ENCODE data around the gene CHDH.

CHDH gene

DNA sequence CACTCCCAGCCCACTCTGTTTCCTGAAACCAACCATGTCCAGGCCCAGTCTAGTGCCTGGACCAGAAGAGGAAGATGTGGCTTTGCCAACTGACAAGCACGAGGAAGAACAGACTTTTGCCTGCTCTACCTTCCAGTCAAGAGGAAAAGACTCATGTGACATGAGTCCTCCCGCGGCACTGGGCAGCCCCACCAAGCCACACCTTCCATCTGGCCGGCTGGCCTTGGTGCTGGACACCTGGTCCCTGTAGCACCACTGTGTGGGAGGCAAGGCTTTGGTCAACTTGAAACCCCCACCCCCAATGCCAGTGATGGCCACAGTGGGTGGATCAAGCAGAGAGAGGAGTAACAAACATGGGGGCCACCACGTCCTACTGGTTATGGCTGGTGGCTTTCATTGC is 12.5 kb downstream of the CHDH start:
- H3K79me2 ChIP-seq (ENCODE audit: control insufficient read depth, insufficient read depth, low read length): no peaks in the 10 kb centered on the region
- H3K9ac ChIP-seq (ENCODE audit: low read length): no peak overlapping the region
- H2BK120ac ChIP-seq (ENCODE audit: low read depth, low read length): no peak overlapping the region
- H2BK15ac ChIP-seq (replicated peaks; ENCODE audit: low read depth): no peak overlapping the region
- no peak overlapping the region for H2BK5ac ChIP-seq (ENCODE audit: low read length)
- H3K27me3 ChIP-seq (ENCODE audit: insufficient read depth, low read length, poor library complexity): no peaks in the 10 kb centered on the region
- H3K56ac ChIP-seq (ENCODE audit: low read length): peak overlapping the region; percentile 7
- DNase-seq: no peak
- H3K36me3 ChIP-seq (ENCODE audit: control insufficient read depth, insufficient read depth, low read length): no peaks in the 10 kb centered on the region
- H3K4me2 ChIP-seq (ENCODE audit: low read length): no peak overlapping the region
- H4K5ac ChIP-seq (ENCODE audit: low read length): no peak overlapping the region
- no CpG with 5 or more reads among the region's 5 CpGs for WGBS (ENCODE audit: extremely low coverage, insufficient coverage, low lambda C conversion rate)
- no peak overlapping the region for H3K23ac ChIP-seq (ENCODE audit: low read length)
- no peaks in the 10 kb centered on the region for H3K79me1 ChIP-seq (ENCODE audit: low read length)
- H3K4me3 ChIP-seq (ENCODE audit: low read length): no peak overlapping the region
- H2AK5ac ChIP-seq (ENCODE audit: low read length): no peak overlapping the region
- no peak overlapping the region for H3K4ac ChIP-seq (ENCODE audit: low read depth, low read length)
- no peak overlapping the region for H3K27ac ChIP-seq (ENCODE audit: low read depth, low read length)
- no peak overlapping the region for H4K8ac ChIP-seq (ENCODE audit: low read depth, low read length)
- no peak overlapping the region for H3K18ac ChIP-seq (ENCODE audit: low read length)
- no peaks in the 10 kb centered on the region for H3K4me1 ChIP-seq (ENCODE audit: control insufficient read depth, low read depth, low read length)

DNA sequence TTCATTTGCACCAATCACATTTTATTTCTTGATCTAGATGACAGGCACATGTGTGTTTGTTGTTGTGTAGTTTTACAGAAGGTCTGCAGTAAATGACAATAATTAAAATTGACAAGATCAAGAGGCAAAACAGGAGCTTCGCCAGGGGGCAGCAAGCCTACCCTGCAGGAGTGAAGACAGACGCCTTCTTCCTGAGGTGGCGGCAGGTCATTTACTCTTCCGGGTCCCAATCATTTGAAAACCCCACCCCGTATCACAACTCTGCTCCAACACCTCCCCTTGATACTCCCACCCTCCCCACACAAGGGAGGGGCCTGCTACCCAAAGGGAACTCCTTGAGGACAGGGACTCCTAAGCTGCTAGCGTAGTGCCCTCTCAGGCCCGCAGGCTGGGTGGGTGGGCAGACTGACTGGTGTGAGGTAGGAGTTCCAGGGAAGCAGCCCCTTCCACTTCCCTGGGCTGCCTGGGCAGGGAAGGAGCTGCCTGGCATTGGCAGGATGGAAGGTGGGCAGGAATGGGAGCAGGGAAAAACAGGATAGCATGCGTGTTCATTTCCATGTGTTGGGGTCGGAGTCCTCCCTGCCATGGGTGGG is 13.1 kb downstream of the CHDH start:
- H2AK5ac ChIP-seq (ENCODE audit: low read length): no peak overlapping the region
- H3K27me3 ChIP-seq (ENCODE audit: insufficient read depth, low read length, poor library complexity): no peaks in the 10 kb centered on the region

DNA sequence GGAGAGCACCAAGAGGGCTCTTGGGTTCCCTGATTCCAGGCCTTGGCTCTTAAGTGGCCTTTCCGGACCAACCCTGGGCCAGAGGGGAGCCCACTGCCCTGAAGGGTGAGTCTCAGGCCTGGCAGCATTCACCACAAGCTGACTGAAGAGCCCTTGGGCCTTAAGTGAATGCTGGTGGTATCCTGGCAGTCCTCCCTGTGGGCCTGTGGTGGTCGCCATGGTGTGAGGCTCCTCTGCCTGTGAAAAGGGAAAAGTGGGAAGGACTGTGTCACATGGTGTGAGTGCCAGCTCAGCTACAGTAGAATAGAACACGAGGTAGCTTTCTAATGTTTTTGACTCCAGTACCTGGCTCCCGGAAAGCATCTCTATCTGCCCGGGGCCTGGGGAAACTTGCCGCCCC is 15.3 kb downstream of the CHDH start:
- no peaks in the 10 kb centered on the region for H3K36me3 ChIP-seq (ENCODE audit: control insufficient read depth, insufficient read depth, low read length)
- no peak overlapping the region for H2BK15ac ChIP-seq (replicated peaks; ENCODE audit: low read depth)
- H2BK5ac ChIP-seq (ENCODE audit: low read length): no peak overlapping the region
- no peaks in the 10 kb centered on the region for H3K79me1 ChIP-seq (ENCODE audit: low read length)
- no peak for DNase-seq
- no peak overlapping the region for H3K4me2 ChIP-seq (ENCODE audit: low read length)
- H3K79me2 ChIP-seq (ENCODE audit: control insufficient read depth, insufficient read depth, low read length): no peaks in the 10 kb centered on the region
- H3K9ac ChIP-seq (ENCODE audit: low read length): no peak overlapping the region
- H3K27ac ChIP-seq (ENCODE audit: low read depth, low read length): no peak overlapping the region
- H3K4me3 ChIP-seq (ENCODE audit: low read length): no peak overlapping the region
- H3K4me1 ChIP-seq (ENCODE audit: control insufficient read depth, low read depth, low read length): no peaks in the 10 kb centered on the region
- H3K4ac ChIP-seq (ENCODE audit: low read depth, low read length): no peak overlapping the region
- H3K18ac ChIP-seq (ENCODE audit: low read length): no peak overlapping the region
- no peak overlapping the region for H3K23ac ChIP-seq (ENCODE audit: low read length)
- H2AK5ac ChIP-seq (ENCODE audit: low read length): no peak overlapping the region
- H4K5ac ChIP-seq (ENCODE audit: low read length): no peak overlapping the region
- no CpG with 5 or more reads among the region's 6 CpGs for WGBS (ENCODE audit: extremely low coverage, insufficient coverage, low lambda C conversion rate)
- H4K8ac ChIP-seq (ENCODE audit: low read depth, low read length): no peak overlapping the region
- no peak overlapping the region for H3K56ac ChIP-seq (ENCODE audit: low read length)
- H3K27me3 ChIP-seq (ENCODE audit: insufficient read depth, low read length, poor library complexity): no peaks in the 10 kb centered on the region
- no peak overlapping the region for H2BK120ac ChIP-seq (ENCODE audit: low read depth, low read length)

More for the DNA sequence above, 13.1 kb downstream of the CHDH start:
- H2BK5ac ChIP-seq (ENCODE audit: low read length): no peak overlapping the region
- H3K79me1 ChIP-seq (ENCODE audit: low read length): no peaks in the 10 kb centered on the region
- no peak overlapping the region for H2BK15ac ChIP-seq (replicated peaks; ENCODE audit: low read depth)
- H3K4ac ChIP-seq (ENCODE audit: low read depth, low read length): no peak overlapping the region
- no peak overlapping the region for H3K56ac ChIP-seq (ENCODE audit: low read length)
- H3K18ac ChIP-seq (ENCODE audit: low read length): no peak overlapping the region
- H3K4me1 ChIP-seq (ENCODE audit: control insufficient read depth, low read depth, low read length): no peaks in the 10 kb centered on the region
- H2BK120ac ChIP-seq (ENCODE audit: low read depth, low read length): no peak overlapping the region
- H3K4me2 ChIP-seq (ENCODE audit: low read length): no peak overlapping the region
- no peak overlapping the region for H4K5ac ChIP-seq (ENCODE audit: low read length)
- no CpG with 5 or more reads among the region's 9 CpGs for WGBS (ENCODE audit: extremely low coverage, insufficient coverage, low lambda C conversion rate)
- no peak overlapping the region for H4K8ac ChIP-seq (ENCODE audit: low read depth, low read length)
- H3K79me2 ChIP-seq (ENCODE audit: control insufficient read depth, insufficient read depth, low read length): no peaks in the 10 kb centered on the region
- H3K23ac ChIP-seq (ENCODE audit: low read length): no peak overlapping the region
- H3K4me3 ChIP-seq (ENCODE audit: low read length): no peak overlapping the region
- no peak overlapping the region for H3K9ac ChIP-seq (ENCODE audit: low read length)
- DNase-seq: no peak
- H3K27ac ChIP-seq (ENCODE audit: low read depth, low read length): no peak overlapping the region
- H3K36me3 ChIP-seq (ENCODE audit: control insufficient read depth, insufficient read depth, low read length): no peaks in the 10 kb centered on the region

DNA sequence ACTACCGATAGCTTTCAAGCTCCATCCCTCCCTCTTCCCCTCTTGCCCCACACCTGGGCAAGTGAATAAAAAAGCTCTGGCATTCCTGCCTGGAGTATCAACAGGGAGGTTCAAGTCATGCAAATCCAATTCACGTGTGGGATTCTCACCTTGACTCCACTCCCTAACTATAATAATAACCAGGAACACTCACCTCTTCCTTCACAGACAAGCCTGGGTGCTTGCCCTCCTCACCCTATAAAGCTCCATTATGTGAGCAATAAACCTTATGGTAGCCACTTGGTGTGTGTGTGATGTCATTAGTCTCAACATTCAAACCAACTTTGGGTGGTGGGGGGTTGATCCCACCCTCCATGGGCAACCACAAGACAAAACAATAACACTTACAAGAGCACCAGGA is 16.6 kb downstream of the CHDH start:
- no peak overlapping the region for H3K27ac ChIP-seq (ENCODE audit: low read depth, low read length)
- no peak overlapping the region for H3K9ac ChIP-seq (ENCODE audit: low read length)
- H3K23ac ChIP-seq (ENCODE audit: low read length): no peak overlapping the region
- H2BK5ac ChIP-seq (ENCODE audit: low read length): no peak overlapping the region
- H3K27me3 ChIP-seq (ENCODE audit: insufficient read depth, low read length, poor library complexity): no peaks in the 10 kb centered on the region
- H3K4me1 ChIP-seq (ENCODE audit: control insufficient read depth, low read depth, low read length): no peaks in the 10 kb centered on the region
- H2BK15ac ChIP-seq (replicated peaks; ENCODE audit: low read depth): no peak overlapping the region
- no peak overlapping the region for H4K8ac ChIP-seq (ENCODE audit: low read depth, low read length)
- no peaks in the 10 kb centered on the region for H3K79me2 ChIP-seq (ENCODE audit: control insufficient read depth, insufficient read depth, low read length)
- H3K4me3 ChIP-seq (ENCODE audit: low read length): no peak overlapping the region
- no peaks in the 10 kb centered on the region for H3K36me3 ChIP-seq (ENCODE audit: control insufficient read depth, insufficient read depth, low read length)
- H4K5ac ChIP-seq (ENCODE audit: low read length): no peak overlapping the region
- H3K56ac ChIP-seq (ENCODE audit: low read length): no peak overlapping the region
- no peak overlapping the region for H2AK5ac ChIP-seq (ENCODE audit: low read length)
- no peak for DNase-seq
- H2BK120ac ChIP-seq (ENCODE audit: low read depth, low read length): no peak overlapping the region
- no peak overlapping the region for H3K18ac ChIP-seq (ENCODE audit: low read length)
- WGBS (ENCODE audit: extremely low coverage, insufficient coverage, low lambda C conversion rate): no CpG with 5 or more reads among the region's 2 CpGs
- no peak overlapping the region for H3K4ac ChIP-seq (ENCODE audit: low read depth, low read length)
- H3K79me1 ChIP-seq (ENCODE audit: low read length): no peaks in the 10 kb centered on the region
- no peak overlapping the region for H3K4me2 ChIP-seq (ENCODE audit: low read length)

DNA sequence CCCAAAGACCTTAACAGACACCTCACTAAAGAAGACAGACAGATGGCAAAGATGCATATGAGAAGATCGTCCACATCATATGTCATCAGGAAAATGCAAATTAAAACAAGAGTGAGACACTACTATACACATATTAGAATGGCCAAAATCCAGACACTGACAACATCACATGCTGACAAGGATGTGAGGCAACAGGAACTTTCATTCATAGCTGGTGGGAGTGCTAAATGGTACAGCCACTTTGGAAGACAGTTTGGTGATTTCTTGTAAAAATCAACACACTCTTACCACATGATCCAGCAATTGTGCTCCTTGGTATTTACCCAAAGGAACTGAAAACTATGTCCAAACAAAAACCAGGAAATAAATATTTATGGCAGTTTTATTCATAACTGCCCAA is 17.6 kb downstream of the CHDH start:
- Histone ChIP-seq H3K23ac (ENCODE audit: low read length) (no peak overlapping the region), H2BK15ac (replicated peaks; ENCODE audit: low read depth) (no peak overlapping the region), H3K56ac (ENCODE audit: low read length) (no peak overlapping the region), H3K27me3 (ENCODE audit: insufficient read depth, low read length, poor library complexity) (no peaks in the 10 kb centered on the region), H3K36me3 (ENCODE audit: control insufficient read depth, insufficient read depth, low read length) (no peaks in the 10 kb centered on the region), H3K79me1 (ENCODE audit: low read length) (no peaks in the 10 kb centered on the region), H3K27ac (ENCODE audit: low read depth, low read length) (no peak overlapping the region), H2BK5ac (ENCODE audit: low read length) (no peak overlapping the region), H3K4me1 (ENCODE audit: control insufficient read depth, low read depth, low read length) (no peaks in the 10 kb centered on the region), H3K4ac (ENCODE audit: low read depth, low read length) (no peak overlapping the region), H3K9ac (ENCODE audit: low read length) (no peak overlapping the region), H3K79me2 (ENCODE audit: control insufficient read depth, insufficient read depth, low read length) (no peaks in the 10 kb centered on the region), H3K4me2 (ENCODE audit: low read length) (no peak overlapping the region), H4K5ac (ENCODE audit: low read length) (no peak overlapping the region), H2AK5ac (ENCODE audit: low read length) (no peak overlapping the region), H4K8ac (ENCODE audit: low read depth, low read length) (no peak overlapping the region), H3K4me3 (ENCODE audit: low read length) (no peak overlapping the region), H2BK120ac (ENCODE audit: low read depth, low read length) (no peak overlapping the region), H3K18ac (ENCODE audit: low read length) (no peak overlapping the region)
- no peak for DNase-seq
- no CpG with 5 or more reads among the region's 1 CpG for WGBS (ENCODE audit: extremely low coverage, insufficient coverage, low lambda C conversion rate)

DNA sequence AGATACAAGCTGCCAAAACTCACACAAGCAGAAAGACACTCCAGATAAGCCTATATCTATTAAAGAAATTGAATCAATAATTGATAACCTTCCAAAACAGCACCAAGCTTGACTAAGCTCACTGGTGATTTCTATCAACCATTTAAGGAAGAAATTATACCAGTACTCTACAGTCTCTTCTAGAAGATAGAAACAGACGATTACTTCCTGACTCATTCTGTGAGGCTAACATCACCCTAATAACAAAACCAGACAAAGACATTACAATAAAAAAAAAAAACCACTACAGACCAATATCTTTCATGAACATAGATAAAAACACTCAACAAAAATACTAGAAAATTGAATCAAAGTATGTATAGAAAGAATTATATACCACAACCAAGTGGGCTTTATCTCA is 20.2 kb downstream of the CHDH start:
- Histone ChIP-seq H3K79me1 (ENCODE audit: low read length) (no peaks in the 10 kb centered on the region), H3K56ac (ENCODE audit: low read length) (no peak overlapping the region), H3K36me3 (ENCODE audit: control insufficient read depth, insufficient read depth, low read length) (no peaks in the 10 kb centered on the region), H2BK15ac (replicated peaks; ENCODE audit: low read depth) (no peak overlapping the region), H3K4ac (ENCODE audit: low read depth, low read length) (no peak overlapping the region), H3K9ac (ENCODE audit: low read length) (no peak overlapping the region), H3K23ac (ENCODE audit: low read length) (no peak overlapping the region), H3K27me3 (ENCODE audit: insufficient read depth, low read length, poor library complexity) (no peaks in the 10 kb centered on the region), H2BK120ac (ENCODE audit: low read depth, low read length) (no peak overlapping the region), H3K4me1 (ENCODE audit: control insufficient read depth, low read depth, low read length) (no peaks in the 10 kb centered on the region), H3K4me2 (ENCODE audit: low read length) (no peak overlapping the region), H4K5ac (ENCODE audit: low read length) (no peak overlapping the region), H3K79me2 (ENCODE audit: control insufficient read depth, insufficient read depth, low read length) (no peaks in the 10 kb centered on the region), H3K27ac (ENCODE audit: low read depth, low read length) (no peak overlapping the region), H3K4me3 (ENCODE audit: low read length) (no peak overlapping the region), H4K8ac (ENCODE audit: low read depth, low read length) (no peak overlapping the region), H2AK5ac (ENCODE audit: low read length) (no peak overlapping the region), H2BK5ac (ENCODE audit: low read length) (no peak overlapping the region), H3K18ac (ENCODE audit: low read length) (no peak overlapping the region)
- WGBS (ENCODE audit: extremely low coverage, insufficient coverage, low lambda C conversion rate): no CpG with 5 or more reads among the region's 1 CpG
- DNase-seq: no peak
